Measurements from ENCODE around the gene SLC35B2. TPM values are rescaled to one million over a fixed set of nuclear protein-coding genes. Genes with fewer than 3 reads are reported as not detected.

SLC35B2 gene
- total and polyA plus RNA-seq, 9 of the 15 experiments (the other 6 are each of a cell fraction or from before 2014, with no cell fraction given) = 14.5 to 59.1 (median 47.1) TPM

- intact Hi-C loops (cut with micrococcal nuclease) = loop anchor here (2.0 to 10.0 kb wide), 2 partner anchors 17 to 587 kb away; partner anchors contain the start of gene MAD2L1BP
- H3K4me3 ChIP-seq = no peak overlapping the region
- TF ChIP-seq PCBP2 (IDR thresholded peaks at IDR 0.05; ENCODE audit: low read depth, low read length, poor library complexity, severe bottlenecking) (no peak), CAMTA2 (CRISPR knock-in tag; conservative IDR thresholded peaks at IDR 0.05) (no peak), BCL6 (CRISPR knock-in tag; IDR thresholded peaks at IDR 0.05) (no peak), EP300 (IDR thresholded peaks at IDR 0.05; ENCODE audit: low read length) (no peak), CBFA2T3 (IDR thresholded peaks at IDR 0.05) (no peak), CHD7 (IDR thresholded peaks at IDR 0.05; ENCODE audit: low read depth, low read length) (no peak), RAD21 (CRISPR knock-in tag; conservative IDR thresholded peaks at IDR 0.05 in 1 of 2, IDR thresholded peaks at IDR 0.05 in 1 of 2) (peak; percentile 66 to 83), HNRNPH1 (optimal IDR thresholded peaks at IDR 0.05; ENCODE audit: low read depth, low read length) (no peak), FOXM1 (IDR thresholded peaks at IDR 0.05; ENCODE audit: low read depth) (no peak), FOXM1 (CRISPR knock-in tag; IDR thresholded peaks at IDR 0.05; ENCODE audit: low read depth) (no peak), ZNF766 (CRISPR knock-in tag; conservative IDR thresholded peaks at IDR 0.05) (no peak)
Measured at GRCh38 chr6:44221291-44221960, 35.9 kb downstream of the SLC35B2 start.

More at GRCh38 chr6:44221291-44221960, 35.9 kb downstream of the SLC35B2 start:
- in situ Hi-C loops (cut with MboI) = no loop called here
- H3K9ac ChIP-seq (ENCODE audit: insufficient read depth in 1 of 2, low read depth in 2 of 2, low read length in 2 of 2) = peak overlapping the region; percentile 25 to 61; a peak in 3 of 4 replicates
- peaks cover 34% of the 10 kb centered on the region for H3K79me2 ChIP-seq (ENCODE audit: control insufficient read depth, insufficient read depth, low read length)
- H2AFZ ChIP-seq (ENCODE audit: low read depth, low read length) = peak overlapping the region; percentile 70
- BruUV-seq (replicated peaks) = no TSS peak
- H3K9me3 ChIP-seq (replicated peaks; ENCODE audit: control insufficient read depth, insufficient read depth, low read depth, low read length) = no peaks in the 10 kb centered on the region
- ChIA-PET CTCF (ENCODE audit: low intra/inter-chr PET ratio) (interaction anchor here (1.9 kb wide), 1 partner anchor 49 kb away, joined by 5 read pairs; no protein-coding TSS in a partner anchor), POLR2A (interaction anchor here (0.5 to 6.8 kb wide), 8 partner anchors 12 to 713 kb away, joined by 3 to 52 read pairs (median 4); partner anchors contain the start of gene HSP90AB1)
- no peaks in the 10 kb centered on the region; the same call in 2 of the 3 replicates for H3K36me3 ChIP-seq (ENCODE audit: control insufficient read depth, insufficient read depth, low read length)
- H3K27me3 ChIP-seq (ENCODE audit: control insufficient read depth in 2 of 2, insufficient read depth in 2 of 2, low read length in 2 of 2) = no peaks in the 10 kb centered on the region
- H3K4me2 ChIP-seq (ENCODE audit: insufficient read depth, low read length) = peak overlapping the region; percentile 22; the same call in 1 of the 2 replicates
- DNase-seq (ENCODE audit: extremely low read depth in 1 of 4, low spot score in 3 of 4) (peak; percentile 71 to 92 (median 81)), FAIRE-seq (peak; percentile 77), ATAC-seq (peak; percentile 65)
- H3K27ac ChIP-seq (ENCODE audit: extremely low read depth, low read depth, low read length) = peak overlapping the region; percentile 48; the same call in 1 of the 3 replicates
- WGBS (ENCODE audit: insufficient coverage, low coverage, missing lambda C conversion rate) = 14% methylated on average over 4 of the region's 4 CpGs
- 0 out of 2 replicates have a peak, but pooled peaks cover 3% of the 10 kb centered on the region for H4K20me1 ChIP-seq (replicated peaks; ENCODE audit: control insufficient read depth, insufficient read depth, low read length)
- H3K9me1 ChIP-seq (ENCODE audit: control insufficient read depth, insufficient read depth, low read length) = no peaks in the 10 kb centered on the region
- H3K4me1 ChIP-seq (replicated peaks in 1 of 2; ENCODE audit: control insufficient read depth in 2 of 2, insufficient read depth in 2 of 2, low read length in 2 of 2) = peaks cover 73 to 88% of the 10 kb centered on the region in 2 experiments

All from K562 (cell line).